Measurements from ENCODE around the gene KLHL22. TPM values are rescaled to one million over a fixed set of nuclear protein-coding genes. Genes with fewer than 3 reads are reported as not detected.
A peak's percentile ranks its signal among the peaks of the same experiment; 100 is the strongest.
"Not testable (repeated sequence)": the region's sequence is repeated elsewhere in the genome, so short reads cannot be mapped to it uniquely, and the experiment has no call there.

The KLHL22 gene, protein sequence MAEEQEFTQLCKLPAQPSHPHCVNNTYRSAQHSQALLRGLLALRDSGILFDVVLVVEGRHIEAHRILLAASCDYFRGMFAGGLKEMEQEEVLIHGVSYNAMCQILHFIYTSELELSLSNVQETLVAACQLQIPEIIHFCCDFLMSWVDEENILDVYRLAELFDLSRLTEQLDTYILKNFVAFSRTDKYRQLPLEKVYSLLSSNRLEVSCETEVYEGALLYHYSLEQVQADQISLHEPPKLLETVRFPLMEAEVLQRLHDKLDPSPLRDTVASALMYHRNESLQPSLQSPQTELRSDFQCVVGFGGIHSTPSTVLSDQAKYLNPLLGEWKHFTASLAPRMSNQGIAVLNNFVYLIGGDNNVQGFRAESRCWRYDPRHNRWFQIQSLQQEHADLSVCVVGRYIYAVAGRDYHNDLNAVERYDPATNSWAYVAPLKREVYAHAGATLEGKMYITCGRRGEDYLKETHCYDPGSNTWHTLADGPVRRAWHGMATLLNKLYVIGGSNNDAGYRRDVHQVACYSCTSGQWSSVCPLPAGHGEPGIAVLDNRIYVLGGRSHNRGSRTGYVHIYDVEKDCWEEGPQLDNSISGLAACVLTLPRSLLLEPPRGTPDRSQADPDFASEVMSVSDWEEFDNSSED
- total RNA-seq (2021) (17.7 and 20.0 TPM in 2 replicates), Bru-seq, nascent RNA (percentile 56 among the genes with signal in this experiment), BruChase-seq, experiment 1, labeled RNA remaining after a 2-hour chase (percentile 66 among the genes with signal in this experiment), BruChase-seq, experiment 2, labeled RNA remaining after a 6-hour chase (percentile 57 among the genes with signal in this experiment)
- long read RNA-seq, partial matches to known transcripts = 5 of 8 reads
- long read RNA-seq, other reads (novel, unspliced or antisense) = 2 of 8 reads

DNA sequence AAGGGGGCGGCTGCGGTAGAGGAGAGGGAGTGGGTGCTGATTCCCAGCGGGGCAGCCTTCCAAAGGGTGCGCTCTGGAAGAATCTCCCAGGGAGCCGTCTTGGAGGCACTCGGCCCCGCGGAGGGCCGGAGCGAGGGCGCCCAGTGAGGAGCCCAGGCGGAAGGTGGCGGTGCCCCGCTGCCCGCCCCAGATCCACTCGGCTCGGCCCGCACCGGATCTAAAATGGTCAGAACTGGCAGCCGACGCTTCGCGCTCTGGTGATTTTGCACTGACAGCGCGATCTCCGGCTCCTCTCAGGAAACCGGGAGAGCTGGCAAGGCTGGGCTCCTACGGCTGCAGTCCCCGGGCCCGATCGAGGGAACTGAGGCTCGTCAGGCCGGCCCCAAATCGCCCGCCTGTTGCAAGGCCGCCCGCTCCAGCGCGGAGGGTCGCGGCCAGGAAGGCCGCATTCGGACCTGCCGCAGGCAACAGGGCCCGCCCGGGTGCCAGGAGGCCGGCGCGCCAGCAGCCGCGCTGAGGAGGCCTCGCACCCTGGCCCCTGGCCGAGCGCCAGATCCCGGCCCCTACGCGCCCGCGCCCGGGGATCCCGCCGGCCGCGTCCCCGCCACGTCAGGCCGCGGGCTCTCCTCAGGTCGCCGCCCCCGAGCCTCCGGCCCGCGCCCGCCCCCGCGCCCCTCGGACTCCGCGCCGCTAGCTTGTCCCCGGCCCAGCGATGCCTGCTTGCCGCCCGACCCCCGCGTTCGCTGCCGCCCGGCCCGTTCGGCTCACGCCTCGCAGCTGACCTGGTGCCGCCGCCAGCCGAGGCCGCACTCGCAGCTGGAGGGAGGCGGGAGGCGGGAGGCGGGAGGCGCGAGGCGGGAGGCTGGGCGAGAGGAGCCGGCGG lies at the start of gene KLHL22:
Gene KLHL22 (minus strand): TSS at position 818 of the 883 bp plus-strand sequence. CDS start 6,584 bp downstream, outside the sequence.
- no peaks in the 10 kb centered on the region for H3K9me2 ChIP-seq (ENCODE audit: insufficient read depth)
- ChIA-PET CTCF (interaction anchor here (0.8 kb wide), 1 partner anchor 177 kb away, joined by 6 read pairs; no protein-coding TSS in a partner anchor), POLR2A (ENCODE audit: unreplicated experiment) (interaction anchor here (0.6 kb wide), 2 partner anchors 77 to 355 kb away, joined by 4 to 24 read pairs; no protein-coding TSS in a partner anchor)
- intact Hi-C loops (cut with micrococcal nuclease; ENCODE audit: unreplicated experiment) = no loop called here
- H3K4me2 ChIP-seq = peak within 1 kb of the TSS; percentile 95
- DNase-seq = peak in 1 of 2 experiments; percentile 13
- H3K4me1 ChIP-seq (replicated peaks; ENCODE audit: insufficient read depth) = no peaks in the 10 kb centered on the region
- H3K27ac ChIP-seq = peak within 1 kb of the TSS; percentile 73
- H3K27me3 ChIP-seq (ENCODE audit: insufficient read depth, low read depth) = no peaks in the 10 kb centered on the region
- H3K36me3 ChIP-seq (ENCODE audit: low read depth) = no peaks in the 10 kb centered on the region
- H3K4me3 ChIP-seq = peak within 1 kb of the TSS; percentile 78
- BruUV-seq (replicated peaks) = no TSS peak
- H3F3A ChIP-seq (ENCODE audit: insufficient read depth, low read depth) = no peaks in the 10 kb centered on the region
- peak within 1 kb of the TSS; percentile 87 for H2AFZ ChIP-seq
- no peaks in the 10 kb centered on the region for H3K9me3 ChIP-seq (ENCODE audit: insufficient read depth, low read depth)
- peaks cover 13% of the 10 kb centered on the region; the same call in 1 of the 2 replicates for H3K79me2 ChIP-seq (ENCODE audit: low read depth)
- TF ChIP-seq EZH2 (IDR thresholded peaks at IDR 0.05; ENCODE audit: low read depth) = no peak
- TF ChIP-seq, protein P1, sequence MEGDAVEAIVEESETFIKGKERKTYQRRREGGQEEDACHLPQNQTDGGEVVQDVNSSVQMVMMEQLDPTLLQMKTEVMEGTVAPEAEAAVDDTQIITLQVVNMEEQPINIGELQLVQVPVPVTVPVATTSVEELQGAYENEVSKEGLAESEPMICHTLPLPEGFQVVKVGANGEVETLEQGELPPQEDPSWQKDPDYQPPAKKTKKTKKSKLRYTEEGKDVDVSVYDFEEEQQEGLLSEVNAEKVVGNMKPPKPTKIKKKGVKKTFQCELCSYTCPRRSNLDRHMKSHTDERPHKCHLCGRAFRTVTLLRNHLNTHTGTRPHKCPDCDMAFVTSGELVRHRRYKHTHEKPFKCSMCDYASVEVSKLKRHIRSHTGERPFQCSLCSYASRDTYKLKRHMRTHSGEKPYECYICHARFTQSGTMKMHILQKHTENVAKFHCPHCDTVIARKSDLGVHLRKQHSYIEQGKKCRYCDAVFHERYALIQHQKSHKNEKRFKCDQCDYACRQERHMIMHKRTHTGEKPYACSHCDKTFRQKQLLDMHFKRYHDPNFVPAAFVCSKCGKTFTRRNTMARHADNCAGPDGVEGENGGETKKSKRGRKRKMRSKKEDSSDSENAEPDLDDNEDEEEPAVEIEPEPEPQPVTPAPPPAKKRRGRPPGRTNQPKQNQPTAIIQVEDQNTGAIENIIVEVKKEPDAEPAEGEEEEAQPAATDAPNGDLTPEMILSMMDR (conservative IDR thresholded peaks at IDR 0.05) = no peak
- no peaks in the 10 kb centered on the region for H4K20me1 ChIP-seq (ENCODE audit: insufficient read depth)

DNA sequence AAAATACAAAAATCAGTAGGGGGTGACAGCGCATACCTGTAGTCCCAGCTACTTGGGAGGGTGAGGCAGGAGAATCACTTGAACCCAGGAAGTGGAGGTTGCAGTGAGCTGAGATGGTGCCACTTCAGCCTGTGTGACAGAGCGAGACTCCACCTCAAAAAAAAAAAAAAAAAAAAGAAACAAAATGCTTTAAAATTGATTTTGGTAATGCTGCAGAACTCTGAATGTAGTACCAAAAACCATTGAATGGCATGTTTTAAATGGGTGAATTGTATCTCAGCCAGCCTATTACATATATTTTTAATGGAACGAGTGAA lies 49.7 kb upstream of the KLHL22 start:
- peaks cover 25% of the 10 kb centered on the region for H4K20me1 ChIP-seq (ENCODE audit: insufficient read depth)
- DNase-seq; H3K27ac ChIP-seq; H3K27me3 ChIP-seq (ENCODE audit: insufficient read depth, low read depth); H3K36me3 ChIP-seq (ENCODE audit: low read depth); H3K4me1 ChIP-seq (replicated peaks; ENCODE audit: insufficient read depth); intact Hi-C loops (cut with micrococcal nuclease; ENCODE audit: unreplicated experiment); CTCF ChIA-PET; H3K9me3 ChIP-seq (ENCODE audit: insufficient read depth, low read depth); H3F3A ChIP-seq (ENCODE audit: insufficient read depth, low read depth); H3K9me2 ChIP-seq (ENCODE audit: insufficient read depth); H3K4me3 ChIP-seq; POLR2A ChIA-PET (ENCODE audit: unreplicated experiment); BruUV-seq (replicated peaks); H2AFZ ChIP-seq; H3K4me2 ChIP-seq: not testable (repeated sequence)
- H3K79me2 ChIP-seq (ENCODE audit: low read depth) = peaks cover 44% of the 10 kb centered on the region

DNA sequence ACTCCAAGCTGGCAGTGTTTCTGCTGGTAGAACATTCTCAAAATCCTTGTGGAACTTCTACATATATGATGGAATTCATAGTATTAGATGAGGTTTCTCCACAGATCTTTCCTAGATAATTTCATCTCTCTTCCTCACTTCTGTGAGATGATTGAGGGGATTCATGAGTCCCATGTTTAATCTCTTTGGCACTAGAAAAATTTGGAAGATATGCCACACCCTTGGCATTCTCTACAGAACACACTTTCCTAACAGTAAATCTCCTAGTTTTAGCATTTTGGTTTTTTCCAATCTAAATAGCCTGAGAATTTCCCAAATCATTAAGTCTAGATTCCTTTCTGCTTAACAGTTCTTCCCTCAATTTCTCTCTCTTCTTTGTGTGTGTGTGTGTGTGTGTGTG lies 47.1 kb upstream of the KLHL22 start:
- Histone ChIP-seq H3K36me3 (ENCODE audit: low read depth) (peaks cover 5% of the 10 kb centered on the region; the same call in 1 of the 2 replicates), H3K27me3 (ENCODE audit: insufficient read depth, low read depth) (no peaks in the 10 kb centered on the region), H3F3A (ENCODE audit: insufficient read depth, low read depth) (no peaks in the 10 kb centered on the region), H3K4me1 (replicated peaks; ENCODE audit: insufficient read depth) (no peaks in the 10 kb centered on the region), H3K4me2 (no peak overlapping the region), H3K9me2 (ENCODE audit: insufficient read depth) (no peaks in the 10 kb centered on the region), H4K20me1 (ENCODE audit: insufficient read depth) (peaks cover 6% of the 10 kb centered on the region; the same call in 1 of the 2 replicates), H3K4me3 (no peak overlapping the region), H3K9me3 (ENCODE audit: insufficient read depth, low read depth) (no peaks in the 10 kb centered on the region), H3K79me2 (ENCODE audit: low read depth) (peaks cover 36% of the 10 kb centered on the region), H3K27ac (no peak overlapping the region), H2AFZ (no peak overlapping the region)
- POLR2A ChIA-PET (ENCODE audit: unreplicated experiment) = no interaction called here
- CTCF ChIA-PET = no interaction called here
- no peak for DNase-seq
- BruUV-seq (replicated peaks) = no TSS peak
- TF ChIP-seq, protein P1 (conservative IDR thresholded peaks at IDR 0.05) = no peak
- TF ChIP-seq EZH2 (IDR thresholded peaks at IDR 0.05; ENCODE audit: low read depth) = no peak
- intact Hi-C loops (cut with micrococcal nuclease; ENCODE audit: unreplicated experiment) = no loop called here

All from PC-9 (cell line).